ENCODE results near the gene TCP11L1. TPM values are rescaled to one million over a fixed set of nuclear protein-coding genes. Genes with fewer than 3 reads are reported as not detected.
A peak's percentile ranks its signal among the peaks of the same experiment; 100 is the strongest.

The TCP11L1 gene
- total RNA-seq, 2 experiments from 2014 or later, result 17.6 to 19.0 TPM

- ChIA-PET CTCF (interaction anchor here (1.2 to 10.9 kb wide), 2 partner anchors 39 to 102 kb away, joined by 3 to 121 read pairs; no protein-coding TSS in a partner anchor), POLR2A (interaction anchor here (1.3 kb wide), 1 partner anchor 16 kb away, joined by 4 read pairs; no protein-coding TSS in a partner anchor)
- H3K4me1 Mint-ChIP-seq, result peaks cover 37% of the 10 kb centered on the region
- no peaks in the 10 kb centered on the region for H3K9me3 Mint-ChIP-seq
- H3K27me3 Mint-ChIP-seq, result no peaks in the 10 kb centered on the region
- DNase-seq, result no peak
- peaks cover 58% of the 10 kb centered on the region for H3K36me3 Mint-ChIP-seq (ENCODE audit: low read depth)
- no peak overlapping the region for H3K27ac Mint-ChIP-seq
- no peak overlapping the region for H3K4me3 Mint-ChIP-seq
These were observed 20.9 kb downstream of the TCP11L1 start for GRCh38 chr11:33060271-33060670.

GRCh38 chr11:33062137-33062536 lies 22.8 kb downstream of the TCP11L1 start:
- no peak overlapping the region for H3K27ac Mint-ChIP-seq
- peaks cover 37% of the 10 kb centered on the region for H3K4me1 Mint-ChIP-seq
- POLR2A ChIA-PET, result interaction anchor here (1.2 to 2.3 kb wide), 3 partner anchors 18 to 23 kb away, joined by 4 to 16 read pairs (median 7); partner anchors contain the start of gene TCP11L1
- CTCF ChIA-PET, result interaction anchor here (2.2 to 10.9 kb wide), 2 partner anchors 23 to 103 kb away, joined by 10 to 121 read pairs; partner anchors contain the start of gene TCP11L1
- no peak for DNase-seq
- no peaks in the 10 kb centered on the region for H3K27me3 Mint-ChIP-seq
- peaks cover 64% of the 10 kb centered on the region for H3K36me3 Mint-ChIP-seq (ENCODE audit: low read depth)
- no peak overlapping the region for H3K4me3 Mint-ChIP-seq
- H3K9me3 Mint-ChIP-seq, result no peaks in the 10 kb centered on the region

- ChIA-PET CTCF (interaction anchor here (1.2 to 10.9 kb wide), 5 partner anchors 15 to 105 kb away, joined by 3 to 121 read pairs (median 10); partner anchors contain the start of gene TCP11L1), POLR2A (interaction anchor here (0.6 to 2.3 kb wide), 5 partner anchors 20 to 222 kb away, joined by 3 to 16 read pairs (median 5); partner anchors contain the start of genes QSER1 and TCP11L1)
- Mint-ChIP-seq H3K9me3 (no peaks in the 10 kb centered on the region), H3K36me3 (ENCODE audit: low read depth) (peaks cover 58% of the 10 kb centered on the region), H3K4me1 (peaks cover 37% of the 10 kb centered on the region), H3K27me3 (no peaks in the 10 kb centered on the region), H3K27ac (peak overlapping the region; percentile 5), H3K4me3 (no peak overlapping the region)
- DNase-seq, result no peak
These were observed 24.0 kb downstream of the TCP11L1 start for GRCh38 chr11:33063326-33063881.

GRCh38 chr11:33064033-33064825 lies 24.9 kb downstream of the TCP11L1 start:
- no peak for DNase-seq
- H3K4me3 Mint-ChIP-seq, result no peak overlapping the region

DNA sequence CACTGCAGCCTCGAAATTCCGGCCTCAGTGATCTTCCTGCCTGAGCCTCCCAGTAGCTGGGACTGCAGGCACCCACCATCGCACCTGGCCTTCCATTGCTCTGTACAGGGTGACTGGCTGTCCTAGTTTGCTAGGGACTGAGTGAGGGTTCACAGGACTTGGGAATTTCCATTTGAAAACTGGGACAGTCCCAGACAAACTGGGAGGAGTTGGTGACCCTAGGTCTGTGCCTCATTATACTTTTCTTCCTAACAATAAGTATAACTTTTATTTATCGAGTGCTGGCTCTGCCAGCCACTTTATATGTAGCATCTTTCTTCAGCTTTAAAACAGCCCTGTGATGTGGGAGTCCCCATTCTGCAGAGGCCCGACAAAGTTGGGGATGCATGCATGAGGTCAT lies 25.5 kb downstream of the TCP11L1 start:
- POLR2A ChIA-PET, result interaction anchor here (1.0 to 1.6 kb wide), 2 partner anchors 12 to 26 kb away, joined by 3 to 4 read pairs; partner anchors contain the start of gene TCP11L1
- CTCF ChIA-PET, result interaction anchor here (0.6 to 10.9 kb wide), 31 partner anchors 8 to 343 kb away, joined by 3 to 121 read pairs (median 5); partner anchors contain the start of genes CSTF3, DEPDC7 and TCP11L1
- Mint-ChIP-seq H3K36me3 (ENCODE audit: low read depth) (peaks cover 53% of the 10 kb centered on the region), H3K27ac (no peak overlapping the region), H3K27me3 (no peaks in the 10 kb centered on the region), H3K4me1 (peaks cover 37% of the 10 kb centered on the region), H3K4me3 (no peak overlapping the region), H3K9me3 (no peaks in the 10 kb centered on the region)
- no peak for DNase-seq

More at GRCh38 chr11:33064033-33064825, 24.9 kb downstream of the TCP11L1 start:
- CTCF ChIA-PET, result interaction anchor here (0.6 to 10.9 kb wide), 14 partner anchors 15 to 1271 kb away, joined by 3 to 121 read pairs (median 6); partner anchors contain the start of genes CSTF3 and DEPDC7
- no peak overlapping the region for H3K27ac Mint-ChIP-seq
- peaks cover 37% of the 10 kb centered on the region for H3K4me1 Mint-ChIP-seq
- POLR2A ChIA-PET, result interaction anchor here (0.6 to 2.3 kb wide), 5 partner anchors 20 to 223 kb away, joined by 3 to 16 read pairs (median 5); partner anchors contain the start of gene TCP11L1
- no peaks in the 10 kb centered on the region for H3K9me3 Mint-ChIP-seq
- H3K36me3 Mint-ChIP-seq (ENCODE audit: low read depth), result peaks cover 57% of the 10 kb centered on the region
- H3K27me3 Mint-ChIP-seq, result no peaks in the 10 kb centered on the region

DNA sequence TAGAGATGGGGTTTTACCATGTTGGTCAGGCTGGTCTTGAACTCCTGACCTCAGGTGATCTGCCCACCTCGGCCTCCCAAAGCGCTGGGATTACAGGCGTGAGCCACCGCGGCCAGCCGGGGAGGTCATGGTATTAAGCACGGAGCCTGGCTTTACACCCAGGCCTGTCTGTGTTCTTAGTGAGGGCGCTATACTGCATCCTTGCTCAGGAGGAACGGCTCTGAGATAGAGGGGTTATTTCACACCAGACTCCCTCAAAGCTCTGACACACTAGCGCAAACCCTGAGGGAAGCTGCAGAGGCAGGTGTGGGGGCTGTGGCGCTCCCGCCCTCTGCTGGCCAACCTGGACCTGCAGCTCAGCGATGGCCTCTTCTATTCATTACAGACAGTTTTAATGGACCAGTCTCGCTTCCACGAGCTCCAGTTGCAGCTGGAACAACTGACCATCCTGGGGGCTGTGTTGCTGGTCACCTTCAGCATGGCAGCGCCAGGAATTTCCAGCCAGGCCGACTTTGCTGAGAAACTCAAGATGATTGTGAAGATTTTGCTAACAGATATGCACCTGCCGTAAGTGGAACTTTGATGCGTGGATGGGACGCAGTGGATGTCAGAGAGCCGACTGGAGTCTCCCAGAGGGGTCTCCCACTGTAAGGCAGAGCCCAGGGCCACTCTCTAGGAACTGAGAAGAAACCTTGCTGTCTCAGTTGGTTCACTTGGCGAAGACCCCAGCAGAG lies 26.2 kb downstream of the TCP11L1 start:
- Mint-ChIP-seq H3K27ac (no peak overlapping the region), H3K27me3 (no peaks in the 10 kb centered on the region), H3K36me3 (ENCODE audit: low read depth) (peaks cover 46% of the 10 kb centered on the region), H3K4me1 (peaks cover 34% of the 10 kb centered on the region), H3K4me3 (no peak overlapping the region), H3K9me3 (no peaks in the 10 kb centered on the region)
- ChIA-PET CTCF (interaction anchor here (0.6 to 10.9 kb wide), 38 partner anchors 8 to 342 kb away, joined by 3 to 121 read pairs (median 4); partner anchors contain the start of genes CSTF3, DEPDC7, QSER1 and TCP11L1), POLR2A (interaction anchor here (1.0 to 1.6 kb wide), 2 partner anchors 12 to 27 kb away, joined by 3 to 4 read pairs; partner anchors contain the start of gene TCP11L1)
- DNase-seq, result peak; percentile 73

GRCh38 chr11:33067294-33067693 lies 27.9 kb downstream of the TCP11L1 start:
- H3K4me1 Mint-ChIP-seq, result peaks cover 26% of the 10 kb centered on the region
- H3K9me3 Mint-ChIP-seq, result no peaks in the 10 kb centered on the region
- H3K27ac Mint-ChIP-seq, result no peak overlapping the region
- no peaks in the 10 kb centered on the region for H3K27me3 Mint-ChIP-seq
- CTCF ChIA-PET, result interaction anchor here (2.9 to 10.9 kb wide), 3 partner anchors 13 to 109 kb away, joined by 15 to 121 read pairs (median 17); no protein-coding TSS in a partner anchor
- H3K36me3 Mint-ChIP-seq (ENCODE audit: low read depth), result peaks cover 51% of the 10 kb centered on the region
- no peak for DNase-seq
- H3K4me3 Mint-ChIP-seq, result no peak overlapping the region
- POLR2A ChIA-PET, result no interaction called here

GRCh38 chr11:33068611-33069340 lies 29.4 kb downstream of the TCP11L1 start:
- ChIA-PET POLR2A (no interaction called here), CTCF (interaction anchor here (0.6 to 10.9 kb wide), 2 partner anchors 98 to 110 kb away, joined by 3 to 121 read pairs; no protein-coding TSS in a partner anchor)
- peaks cover 54% of the 10 kb centered on the region for H3K36me3 Mint-ChIP-seq (ENCODE audit: low read depth)

GRCh38 chr11:33072465-33072864 lies 33.1 kb downstream of the TCP11L1 start:
- Mint-ChIP-seq H3K4me1 (no peaks in the 10 kb centered on the region), H3K4me3 (no peak overlapping the region), H3K27me3 (no peaks in the 10 kb centered on the region), H3K36me3 (ENCODE audit: low read depth) (peaks cover 60% of the 10 kb centered on the region), H3K27ac (no peak overlapping the region), H3K9me3 (no peaks in the 10 kb centered on the region)
- CTCF ChIA-PET, result no interaction called here
- no peak for DNase-seq
- POLR2A ChIA-PET, result no interaction called here

More at GRCh38 chr11:33068611-33069340, 29.4 kb downstream of the TCP11L1 start:
- H3K27ac Mint-ChIP-seq, result no peak overlapping the region
- no peak overlapping the region for H3K4me3 Mint-ChIP-seq
- no peaks in the 10 kb centered on the region for H3K9me3 Mint-ChIP-seq
- no peaks in the 10 kb centered on the region for H3K27me3 Mint-ChIP-seq
- H3K4me1 Mint-ChIP-seq, result peaks cover 12% of the 10 kb centered on the region
- DNase-seq, result no peak

DNA sequence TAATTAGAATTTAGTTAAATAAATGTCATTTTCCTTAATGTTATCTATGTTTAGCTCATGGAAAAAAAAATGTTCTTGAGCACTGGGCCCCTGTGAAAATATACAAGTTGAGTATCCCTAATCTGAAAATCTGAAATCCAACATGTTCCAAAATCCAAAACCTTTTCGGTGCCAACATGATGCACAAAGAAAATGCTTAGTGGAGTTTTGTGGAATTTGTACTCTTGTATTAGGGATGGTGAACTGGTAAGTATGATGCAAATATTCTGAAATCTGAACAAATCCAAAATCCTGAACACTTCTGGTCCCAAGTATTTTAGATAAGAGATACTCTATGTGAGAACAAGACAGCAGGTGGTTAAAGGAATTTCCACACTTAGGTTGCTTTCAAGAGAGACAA lies 44.5 kb downstream of the TCP11L1 start:
- Mint-ChIP-seq H3K9me3 (no peaks in the 10 kb centered on the region), H3K4me1 (no peaks in the 10 kb centered on the region), H3K4me3 (no peak overlapping the region), H3K27ac (no peak overlapping the region), H3K27me3 (no peaks in the 10 kb centered on the region), H3K36me3 (ENCODE audit: low read depth) (peaks cover 39% of the 10 kb centered on the region)
- no peak for DNase-seq
- POLR2A ChIA-PET, result no interaction called here
- CTCF ChIA-PET, result interaction anchor here (1.0 kb wide), 1 partner anchor 18 kb away, joined by 3 read pairs; no protein-coding TSS in a partner anchor

DNA sequence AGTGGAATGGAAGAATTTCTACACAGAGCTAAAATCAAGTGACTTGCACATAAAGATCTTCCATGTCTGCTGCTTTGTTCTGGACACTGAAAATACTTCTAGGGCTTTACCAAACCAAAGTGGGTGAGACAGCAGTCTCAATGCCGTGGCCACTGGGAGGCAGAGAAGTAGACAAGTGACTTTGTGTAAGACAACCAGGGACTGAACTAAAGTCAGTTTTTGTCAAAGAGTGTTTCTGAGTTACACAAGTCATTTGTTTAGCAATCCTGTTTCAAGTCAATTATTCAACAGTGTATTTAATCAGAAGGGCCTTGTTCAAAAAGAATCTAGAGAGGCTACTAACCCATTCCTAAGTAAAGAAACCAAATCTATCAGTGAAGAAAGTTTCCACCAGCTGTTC lies 46.6 kb downstream of the TCP11L1 start:
- no peaks in the 10 kb centered on the region for H3K27me3 Mint-ChIP-seq
- no peak overlapping the region for H3K27ac Mint-ChIP-seq
- ChIA-PET POLR2A (no interaction called here), CTCF (no interaction called here)
- H3K9me3 Mint-ChIP-seq, result no peaks in the 10 kb centered on the region
- no peak overlapping the region for H3K4me3 Mint-ChIP-seq
- H3K4me1 Mint-ChIP-seq, result no peaks in the 10 kb centered on the region
- DNase-seq, result no peak
- peaks cover 49% of the 10 kb centered on the region for H3K36me3 Mint-ChIP-seq (ENCODE audit: low read depth)

DNA sequence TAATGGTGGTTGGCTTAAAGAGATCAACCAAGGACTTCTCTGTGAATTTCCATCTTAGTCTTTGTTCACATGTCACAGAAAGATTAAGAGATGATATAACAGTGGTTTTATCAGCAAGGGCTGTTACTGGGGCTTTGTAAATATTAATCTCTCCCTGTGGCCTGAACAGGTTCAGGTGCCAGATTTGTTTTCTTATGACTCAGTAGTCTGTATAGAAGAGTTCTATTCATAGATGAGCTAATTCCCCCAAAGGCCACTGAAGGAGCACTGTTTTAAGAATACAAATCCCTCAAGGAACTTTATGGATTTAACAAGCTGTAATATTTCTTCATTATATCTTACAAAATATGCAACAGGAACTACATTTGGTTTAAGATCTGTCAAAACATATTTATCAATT lies 50.4 kb downstream of the TCP11L1 start:
- H3K9me3 Mint-ChIP-seq, result no peaks in the 10 kb centered on the region
- ChIA-PET POLR2A (no interaction called here), CTCF (no interaction called here)
- no peak overlapping the region for H3K27ac Mint-ChIP-seq
- no peak overlapping the region for H3K4me3 Mint-ChIP-seq
- no peak for DNase-seq
- no peaks in the 10 kb centered on the region for H3K27me3 Mint-ChIP-seq
- peaks cover 42% of the 10 kb centered on the region for H3K36me3 Mint-ChIP-seq (ENCODE audit: low read depth)
- H3K4me1 Mint-ChIP-seq, result no peaks in the 10 kb centered on the region
